ENCODE results near the gene BCAT1. TPM values are rescaled to one million over a fixed set of nuclear protein-coding genes. Genes with fewer than 3 reads are reported as not detected.

The BCAT1 gene
- total and polyA plus RNA-seq, 2 of the 8 experiments (the other 6 are each of a cell fraction or from before 2014, with no cell fraction given), result 19.7 to 263 TPM

DNA sequence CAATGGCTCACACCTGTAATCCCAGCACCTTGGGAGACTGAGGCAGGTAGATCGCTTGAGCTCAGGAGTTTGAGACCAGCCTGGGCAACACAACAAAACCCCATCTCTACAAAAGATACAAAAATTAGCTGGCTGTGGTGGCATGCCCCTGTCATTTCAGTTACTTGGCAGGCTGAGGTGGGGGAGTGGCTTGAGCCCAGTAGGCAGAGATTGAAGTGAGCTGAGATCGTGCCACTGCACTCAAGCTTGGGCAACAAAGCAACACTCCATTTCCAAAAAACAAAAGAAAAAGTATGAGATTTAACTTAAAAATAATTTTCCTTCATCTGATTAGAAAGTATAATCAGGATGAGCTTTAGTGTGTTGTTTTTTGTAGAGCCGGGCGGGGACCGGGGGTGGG lies 47.9 kb upstream of the BCAT1 start:
- FAIRE-seq, result no peak
- POLR2A ChIA-PET (ENCODE audit: partially characterized antibody), result no interaction called here
- TF ChIP-seq, protein P1, sequence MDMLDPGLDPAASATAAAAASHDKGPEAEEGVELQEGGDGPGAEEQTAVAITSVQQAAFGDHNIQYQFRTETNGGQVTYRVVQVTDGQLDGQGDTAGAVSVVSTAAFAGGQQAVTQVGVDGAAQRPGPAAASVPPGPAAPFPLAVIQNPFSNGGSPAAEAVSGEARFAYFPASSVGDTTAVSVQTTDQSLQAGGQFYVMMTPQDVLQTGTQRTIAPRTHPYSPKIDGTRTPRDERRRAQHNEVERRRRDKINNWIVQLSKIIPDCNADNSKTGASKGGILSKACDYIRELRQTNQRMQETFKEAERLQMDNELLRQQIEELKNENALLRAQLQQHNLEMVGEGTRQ (IDR thresholded peaks at IDR 0.05; ENCODE audit: low read length), result no peak
- TF ChIP-seq KDM4A (IDR thresholded peaks at IDR 0.05; ENCODE audit: low read depth, low read length, severe bottlenecking) (no peak), TEAD4 (IDR thresholded peaks at IDR 0.05; ENCODE audit: low read depth, low read length) (no peak), EZH2 (IDR thresholded peaks at IDR 0.05; ENCODE audit: low read depth, low read length, severe bottlenecking) (no peak), GABPA (IDR thresholded peaks at IDR 0.05; ENCODE audit: borderline replicate concordance, insufficient read depth, low read length) (no peak), SP4 (IDR thresholded peaks at IDR 0.05; ENCODE audit: low read length) (no peak), CBX8 (IDR thresholded peaks at IDR 0.05; ENCODE audit: borderline replicate concordance, low read depth, low read length) (no peak), NRF1 (IDR thresholded peaks at IDR 0.05; ENCODE audit: low read depth, low read length) (no peak), PHF8 (conservative IDR thresholded peaks at IDR 0.05; ENCODE audit: low read depth, low read length) (no peak), GTF2F1 (IDR thresholded peaks at IDR 0.05; ENCODE audit: borderline replicate concordance, low read depth, low read length) (no peak), RXRA (IDR thresholded peaks at IDR 0.05; ENCODE audit: insufficient read depth, low read depth, low read length) (no peak), HDAC2 (IDR thresholded peaks at IDR 0.05; ENCODE audit: borderline replicate concordance in 1 of 2, low read depth in 2 of 2, low read length in 2 of 2) (no peak)

More for the DNA sequence above, 47.9 kb upstream of the BCAT1 start:
- Histone ChIP-seq H3K23ac (ENCODE audit: insufficient read length) (no peak overlapping the region), H2BK120ac (replicated peaks; ENCODE audit: low read depth, low read length) (no peak overlapping the region), H2AK5ac (ENCODE audit: low read depth, low read length) (no peak overlapping the region), H2BK12ac (ENCODE audit: low read depth, low read length) (no peak overlapping the region), H3K27me3 (replicated peaks in 1 of 4; ENCODE audit: control insufficient read depth in 3 of 4, extremely low read depth in 1 of 4, insufficient read depth in 3 of 4, low read length in 3 of 4) (no peaks in the 10 kb centered on the region), H3K79me1 (ENCODE audit: low read depth, low read length) (no peaks in the 10 kb centered on the region), H3K14ac (ENCODE audit: insufficient read length) (no peak overlapping the region), H3K9me3 (ENCODE audit: insufficient read depth in 2 of 2, low read depth in 1 of 2, low read length in 1 of 2) (no peaks in the 10 kb centered on the region), H3K79me2 (ENCODE audit: control insufficient read depth in 1 of 2, insufficient read depth in 2 of 2, low read length in 2 of 2) (no peaks in the 10 kb centered on the region), H4K8ac (ENCODE audit: extremely low read depth, insufficient read depth, low read length) (no peak overlapping the region), H2BK15ac (ENCODE audit: low read length) (no peak overlapping the region), H2AFZ (ENCODE audit: low read length) (no peak overlapping the region), H3K4me3 (ENCODE audit: extremely low read depth in 1 of 4, insufficient read depth in 2 of 4, low read depth in 3 of 4, low read length in 4 of 4) (no peak overlapping the region), H3K23me2 (ENCODE audit: low read depth, low read length) (no peaks in the 10 kb centered on the region), H2BK5ac (ENCODE audit: low read depth, low read length) (no peak overlapping the region), H2BK20ac (ENCODE audit: low read length) (no peak overlapping the region), H3K56ac (replicated peaks; ENCODE audit: insufficient read length, low read depth, low read length) (no peak overlapping the region), H3K9ac (replicated peaks in 1 of 4; ENCODE audit: extremely low read depth in 1 of 4, low read depth in 3 of 4, low read length in 3 of 4) (no peak overlapping the region), H3K27ac (ENCODE audit: low read depth, low read length) (no peak overlapping the region), H4K91ac (replicated peaks; ENCODE audit: insufficient read length, low read length) (no peak overlapping the region), H4K20me1 (replicated peaks in 1 of 2; ENCODE audit: control insufficient read depth in 1 of 2, insufficient read depth in 2 of 2, low read length in 2 of 2) (no peaks in the 10 kb centered on the region), H3K36me3 (ENCODE audit: control insufficient read depth in 2 of 4, insufficient read depth in 4 of 4, low read length in 3 of 4) (no peaks in the 10 kb centered on the region), H3K18ac (ENCODE audit: extremely low read depth, low read length) (no peak overlapping the region), H3K4me1 (replicated peaks in 1 of 4; ENCODE audit: control insufficient read depth in 3 of 4, insufficient read depth in 4 of 4, low read length in 3 of 4) (0 out of 7 replicates have a peak, but pooled peaks cover 0 to 2% (median 0%) of the 10 kb centered on the region in 4 experiments), H4K5ac (ENCODE audit: insufficient read length, low read depth, low read length) (no peak overlapping the region), H3K4me2 (ENCODE audit: insufficient read depth in 1 of 2, low read depth in 2 of 2, low read length in 2 of 2) (no peak overlapping the region), H3K4ac (replicated peaks; ENCODE audit: insufficient read length, low read depth, low read length) (no peak overlapping the region)
- CTCF ChIA-PET (ENCODE audit: partially characterized antibody), result interaction anchor here (0.7 to 1.8 kb wide), 6 partner anchors 64 to 139 kb away, joined by 3 to 10 read pairs (median 4); no protein-coding TSS in a partner anchor
- DNase-seq (ENCODE audit: low read depth in 1 of 2, low spot score in 2 of 2), result no peak
- 96% methylated on average over 4 of the region's 5 CpGs; no CpG with 5 or more reads in 1 of the 2 experiments for WGBS, 2 experiments (ENCODE audit: extremely low coverage in 1 of 2, insufficient coverage in 1 of 2, insufficient read length in 1 of 2, insufficient replicate concordance in 2 of 2, low coverage in 1 of 2, low lambda C conversion rate in 2 of 2, missing lambda C conversion rate in 1 of 2)

Data from H1 (cell line).